OCI-LY1 (cell line): Measurements from ENCODE around the gene LTB4R.

Source experiments
- CTCF ChIP-seq: fragments of 200-600 bp; sonication (generic), shearing (Covaris generic); IDR thresholded peaks from 2 replicates; pipeline ENCODE4 v1.5.1; 2017; ENCODE audit warnings: mild to moderate bottlenecking, antibody characterized with exemption, low read length, moderate library complexity, mixed read lengths
- EZH2 ChIP-seq: fragments of 200-600 bp; sonication (generic), shearing (Covaris generic); IDR thresholded peaks from 2 replicates; pipeline ENCODE4 v1.8.0; 2017; ENCODE audit warnings: borderline replicate concordance, mixed run types, mild to moderate bottlenecking, antibody characterized with exemption, low read length, moderate library complexity, mixed read lengths

GRCh38 chr14:24310646-24311604 lies at the start of gene LTB4R:
- TF ChIP-seq CTCF (peak; percentile 52), EZH2 (no peak)
